Stimulated activated CD8-positive, alpha-beta memory T cell treated with anti-CD3 and anti-CD28 coated beads, Interleukin-12 subunit alpha, Interleukin-12 subunit beta, amount 100 ng/mL, for 4 hours (primary cell): ENCODE data around the gene PTGS1.

Experiments used
- DNase-seq: peaks from one replicate; pipeline ENCODE4 v3.0.0-alpha.2; 2020; ENCODE audit warnings: low read depth

Gene PTGS1

GRCh38 chr9:122374885-122375420, 4.1 kb downstream of the PTGS1 start:
- no peak for DNase-seq

- no peak for DNase-seq
These were observed 6.0 kb downstream of the PTGS1 start for GRCh38 chr9:122376796-122377195.

- no peak for DNase-seq
These were observed 6.7 kb downstream of the PTGS1 start for GRCh38 chr9:122377241-122378164.

- no peak for DNase-seq
These were observed 7.4 kb downstream of the PTGS1 start for GRCh38 chr9:122378236-122378635.

- no peak for DNase-seq
These were observed 8.5 kb downstream of the PTGS1 start for GRCh38 chr9:122379340-122379739.

- no peak for DNase-seq
These were observed 9.5 kb downstream of the PTGS1 start for GRCh38 chr9:122380293-122380692.

- DNase-seq: no peak
These were observed 10.6 kb downstream of the PTGS1 start for GRCh38 chr9:122381206-122381950.

GRCh38 chr9:122382901-122383850, 12.4 kb downstream of the PTGS1 start:
- DNase-seq: no peak

GRCh38 chr9:122383992-122384461, 13.2 kb downstream of the PTGS1 start:
- no peak for DNase-seq

- DNase-seq: no peak
These were observed 15.6 kb downstream of the PTGS1 start for GRCh38 chr9:122386311-122386872.

GRCh38 chr9:122387536-122387935, 16.7 kb downstream of the PTGS1 start:
- DNase-seq: no peak

- no peak for DNase-seq
These were observed 18.4 kb downstream of the PTGS1 start for GRCh38 chr9:122389195-122389594.

- no peak for DNase-seq
These were observed 19.1 kb downstream of the PTGS1 start for GRCh38 chr9:122389799-122390481.

- no peak for DNase-seq
These were observed 21.5 kb downstream of the PTGS1 start for GRCh38 chr9:122392284-122392683.

GRCh38 chr9:122392714-122393113, 21.9 kb downstream of the PTGS1 start:
- no peak for DNase-seq

- DNase-seq: no peak
These were observed 22.6 kb downstream of the PTGS1 start for GRCh38 chr9:122393284-122393983.

- no peak for DNase-seq
These were observed 23.7 kb downstream of the PTGS1 start for GRCh38 chr9:122394265-122395125.

- no peak for DNase-seq
These were observed 25.9 kb downstream of the PTGS1 start for GRCh38 chr9:122396614-122397148.

- DNase-seq: no peak
These were observed 26.9 kb downstream of the PTGS1 start for GRCh38 chr9:122397749-122398148.
